NCI-H1930 (cell line): ENCODE results near the gene ZC3H12D.
"Not testable (repeated sequence)": the region's sequence is repeated elsewhere in the genome, so short reads cannot be mapped to it uniquely, and the experiment has no call there.

Source experiments
- DNase-seq, 2 experiments: peaks; one replicate each; lab custom pipeline; 2025; lab: John Stamatoyannopoulos, UW

Gene ZC3H12D

GRCh38 chr6:149484733-149485700 lies at the start of gene ZC3H12D:
Gene ZC3H12D, minus strand, starts transcription at chr6:149485014. Its CDS starts 10,471 bp downstream, at chr6:149474543.
- no peak for DNase-seq

GRCh38 chr6:149529650-149530049 lies 44.8 kb upstream of the ZC3H12D start:
- DNase-seq, result no peak

- DNase-seq, result no peak
Measured at GRCh38 chr6:149515494-149515893, 30.7 kb upstream of the ZC3H12D start.

- no peak for DNase-seq
Measured at GRCh38 chr6:149513915-149514314, 29.1 kb upstream of the ZC3H12D start.

DNA sequence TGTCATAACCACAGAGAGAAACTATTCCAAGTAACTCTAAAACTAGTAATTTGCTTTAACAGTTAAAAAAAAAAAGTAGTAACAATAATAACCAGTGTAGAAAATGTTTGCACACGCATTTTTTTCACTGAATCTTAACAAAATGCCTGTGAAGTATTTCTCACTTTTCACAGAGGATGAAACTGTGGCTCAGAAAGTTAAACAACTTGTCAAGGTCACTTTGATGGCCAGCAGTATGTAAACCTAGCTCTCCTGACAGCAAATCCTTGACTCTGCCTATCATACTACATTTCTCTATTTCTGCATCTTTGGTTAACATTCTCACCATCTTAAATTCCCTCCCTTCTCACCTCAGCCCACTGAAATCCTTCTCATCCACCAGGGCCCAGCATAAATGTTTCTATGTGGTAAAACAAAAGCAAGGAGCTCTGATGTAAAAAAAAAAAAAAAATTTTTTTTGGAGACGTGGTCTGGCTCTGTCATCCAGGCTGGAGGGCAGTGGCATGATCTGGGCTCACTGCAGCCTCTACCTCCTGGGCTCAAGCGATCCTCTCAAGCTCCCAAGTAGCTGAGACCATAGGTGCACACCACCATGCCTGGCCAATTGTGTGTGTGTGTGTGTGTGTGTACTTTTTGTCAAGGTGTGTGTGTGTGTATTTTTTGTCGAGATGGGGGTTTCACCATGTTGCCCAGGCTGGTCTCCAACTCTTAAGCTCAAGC lies 26.1 kb upstream of the ZC3H12D start:
- DNase-seq, result no peak

DNA sequence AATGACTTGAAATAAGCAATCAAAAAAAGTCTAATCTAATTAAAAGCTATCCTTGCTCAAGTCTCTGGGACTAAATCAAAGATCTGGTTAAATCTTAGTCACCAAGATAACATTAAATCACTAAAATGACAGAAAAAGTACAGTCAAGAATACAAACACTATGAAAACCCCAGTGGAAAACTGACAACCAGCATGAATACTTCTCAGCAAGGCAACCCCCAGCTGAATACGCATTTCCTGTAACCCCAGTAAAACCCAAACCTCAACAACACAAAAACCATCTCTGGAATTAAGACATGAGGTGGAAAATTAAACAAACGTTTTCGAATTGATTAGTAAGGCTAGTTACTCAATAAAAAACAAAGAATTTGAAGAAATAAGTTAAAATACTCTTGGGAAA lies 23.7 kb upstream of the ZC3H12D start:
- no peak for DNase-seq

- DNase-seq, result no peak
Measured at GRCh38 chr6:149503872-149504271, 19.1 kb upstream of the ZC3H12D start.

- no peak for DNase-seq
Measured at GRCh38 chr6:149503276-149503675, 18.5 kb upstream of the ZC3H12D start.

GRCh38 chr6:149501768-149502167 lies 17.0 kb upstream of the ZC3H12D start:
- DNase-seq, result no peak

DNA sequence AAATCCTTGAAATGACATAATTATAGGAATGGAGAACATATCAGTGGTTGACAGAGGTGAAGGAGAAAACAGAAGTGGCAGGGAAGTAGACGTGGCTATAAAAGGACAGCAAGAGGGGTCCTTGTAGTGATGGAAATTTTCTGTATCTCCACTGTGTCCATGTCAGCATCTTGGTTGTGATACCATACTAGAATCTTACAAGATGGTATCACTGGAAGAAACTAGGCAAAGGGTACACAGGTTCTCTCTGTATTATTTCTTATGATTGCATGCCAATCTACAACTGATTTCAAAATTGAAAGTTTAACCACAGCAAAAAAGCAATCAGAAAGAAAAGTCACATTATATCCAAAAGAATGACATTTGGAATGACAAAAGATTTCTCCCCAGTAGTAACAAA lies 16.4 kb upstream of the ZC3H12D start:
- no peak for DNase-seq

- DNase-seq, result no peak
Measured at GRCh38 chr6:149500096-149500495, 15.3 kb upstream of the ZC3H12D start.

- no peak for DNase-seq
Measured at GRCh38 chr6:149499066-149499465, 14.3 kb upstream of the ZC3H12D start.

DNA sequence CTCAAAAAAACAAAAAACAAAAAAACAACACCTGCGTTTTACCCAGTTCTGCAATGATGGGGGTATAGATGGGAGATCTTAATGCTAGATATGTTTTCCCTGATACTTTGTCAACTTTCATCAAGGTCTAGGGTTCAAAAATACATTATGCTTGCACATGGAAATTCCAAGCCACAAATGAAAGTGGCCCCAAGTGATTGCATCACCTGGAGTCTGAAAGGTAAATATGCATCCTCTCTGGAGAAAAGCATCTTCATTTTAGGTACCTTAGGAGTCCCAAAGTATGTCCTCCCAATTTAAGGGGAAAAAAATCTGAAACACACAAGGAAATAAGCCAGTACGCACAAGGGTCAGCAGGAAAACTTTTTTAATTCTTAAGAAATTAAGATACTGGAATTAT lies 12.6 kb upstream of the ZC3H12D start:
- DNase-seq, result no peak

- not testable (repeated sequence) for DNase-seq
Measured at GRCh38 chr6:149496597-149496996, 11.8 kb upstream of the ZC3H12D start.

DNA sequence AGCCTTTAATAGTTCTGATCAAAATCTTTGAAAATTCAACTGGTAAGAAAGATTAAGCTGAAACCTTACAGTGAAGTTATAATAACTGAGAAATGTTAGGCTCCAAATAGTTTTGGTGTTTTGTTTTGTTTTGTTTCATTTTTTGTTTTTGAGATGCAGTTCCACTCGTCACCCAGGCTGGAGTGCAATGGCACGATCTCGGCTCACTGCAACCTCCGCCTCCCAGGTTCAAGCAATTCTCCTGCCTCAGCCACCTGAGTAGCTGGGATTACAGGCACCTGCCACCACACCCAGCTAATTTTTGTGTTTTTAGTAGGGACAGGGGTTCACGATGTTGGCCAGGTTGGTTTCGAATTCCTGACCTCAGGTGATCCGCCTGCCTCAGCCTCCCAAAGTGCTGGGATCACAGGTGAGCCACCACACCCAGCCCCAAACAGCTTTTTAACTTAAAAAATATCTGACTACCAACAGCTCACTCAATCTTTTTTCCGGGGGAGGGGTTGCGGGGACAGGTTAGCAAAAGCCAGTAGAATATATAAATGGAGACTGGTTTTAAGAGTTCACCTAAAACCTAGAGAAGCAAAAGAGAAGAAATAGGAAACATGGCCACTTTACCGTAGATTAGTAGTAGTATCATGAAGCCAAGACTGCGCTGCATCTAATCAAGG lies 10.7 kb upstream of the ZC3H12D start:
- not testable (repeated sequence) for DNase-seq

DNA sequence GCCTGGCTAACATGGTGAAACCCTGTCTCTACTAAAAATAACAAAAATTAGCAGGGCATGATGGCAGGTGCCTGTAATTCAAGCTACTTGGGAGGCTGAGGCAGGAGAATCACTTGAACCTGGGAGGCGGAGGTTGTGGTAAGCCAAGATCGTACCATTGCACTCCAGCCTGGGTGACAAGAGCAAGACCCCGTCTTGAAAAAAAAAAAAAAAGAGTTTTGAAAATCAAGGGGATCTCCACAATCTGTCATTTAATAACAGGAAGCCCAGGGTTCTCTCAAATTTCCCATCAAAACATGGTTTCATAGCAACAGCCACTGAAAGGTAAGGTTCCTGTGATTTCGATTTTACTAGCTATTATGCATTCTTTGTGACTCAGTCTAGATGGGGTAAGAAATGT lies 10.0 kb upstream of the ZC3H12D start:
- not testable (repeated sequence) for DNase-seq

DNA sequence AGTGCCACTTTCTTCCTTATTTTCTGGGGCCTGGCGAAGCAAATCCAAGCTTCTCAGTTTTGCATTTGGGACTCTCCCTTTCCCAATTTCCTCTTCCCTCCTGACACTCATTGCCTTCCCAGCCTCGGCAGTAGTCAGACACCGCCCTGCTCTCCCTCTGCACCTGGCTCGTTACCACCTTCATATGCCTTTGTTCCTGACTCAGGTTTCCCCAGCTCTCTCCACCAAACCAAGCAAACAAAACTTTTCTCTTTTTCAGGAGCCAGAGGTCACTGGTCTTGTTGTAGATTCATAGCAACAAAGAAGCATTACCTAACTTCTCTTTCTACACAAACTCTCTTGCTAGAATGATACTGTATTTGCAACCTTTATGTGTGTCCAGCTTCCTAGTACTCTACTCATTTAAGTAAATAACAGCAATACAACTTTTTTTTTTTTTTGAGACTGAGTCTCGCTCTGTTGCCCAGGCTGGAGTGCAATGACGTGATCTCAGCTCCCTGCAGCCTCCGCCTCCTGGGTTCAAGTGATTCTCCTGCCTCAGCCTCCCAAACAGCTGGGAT lies 9.0 kb upstream of the ZC3H12D start:
- no peak for DNase-seq

GRCh38 chr6:149492798-149493343 lies 8.1 kb upstream of the ZC3H12D start:
- no peak for DNase-seq

- no peak for DNase-seq
Measured at GRCh38 chr6:149489967-149490366, 5.2 kb upstream of the ZC3H12D start.

GRCh38 chr6:149488815-149489214 lies 4.0 kb upstream of the ZC3H12D start:
- no peak for DNase-seq

GRCh38 chr6:149487316-149487715 lies 2.5 kb upstream of the ZC3H12D start:
- no peak for DNase-seq
